B cell (primary cell): ENCODE data around the gene ERP44. TPM values are rescaled to one million over a fixed set of nuclear protein-coding genes. Genes with fewer than 3 reads are reported as not detected.

Source experiments
- ATAC-seq: fragments of 200-7000 bp; cut with Tn5 transposase; one replicate; pipeline ENCODE4 v1.10.0; 2021; ENCODE audit warnings: low read depth, mild to moderate bottlenecking, moderate number of reproducible peaks, moderate library complexity
- CTCF ChIA-PET: fragments of 350-600 bp; sonication (Branson Sonifier 250); formaldehyde crosslinking; loops from one replicate; lab custom pipeline; 2021; ENCODE audit warnings: antibody characterized with exemption, inconsistent platforms; lab: Charles Lee
- POLR2A ChIA-PET: fragments of 350-600 bp; sonication (Branson Sonifier 250); formaldehyde crosslinking; loops from one replicate; lab custom pipeline; 2021; ENCODE audit warnings: antibody characterized with exemption; lab: Charles Lee
- DNase-seq: peaks from one replicate; pipeline ENCODE4 v3.0.0; 2013
- H2AFZ ChIP-seq: 2 replicates; pipeline ENCODE4 v1.6.1; 2012; ENCODE audit warnings: mild to moderate bottlenecking, low read depth, low read length; ENCODE audit not compliant: insufficient read depth, poor library complexity, severe bottlenecking
- H3K27ac ChIP-seq, 2 donors: 1 replicate in 1 of 2; 2 replicates in 1 of 2; pipeline ENCODE4 v1.5.1; 2012 to 2013; ENCODE audit warnings: low read length in 2 of 2, mild to moderate bottlenecking in 2 of 2, moderate library complexity in 1 of 2
- H3K27me3 ChIP-seq, 4 experiments: fragments of 200-600 bp in 1 of 4; sonication (generic) in 1 of 4; replicated peaks in 1 of 4; 1 replicate in 2 of 4; 2 replicates in 2 of 4; pipeline versions ENCODE4 v1.6.1 to v1.7.0; 2013 to 2016; ENCODE audit warnings: low read length in 3 of 4, mild to moderate bottlenecking in 2 of 4, mixed read lengths in 1 of 4, moderate library complexity in 1 of 4; ENCODE audit not compliant: insufficient read depth in 4 of 4, control insufficient read depth in 3 of 4; ENCODE audit errors: control extremely low read depth in 1 of 4
- H3K36me3 ChIP-seq, 2 experiments: replicated peaks in 1 of 2; 1 replicate in 1 of 2; 2 replicates in 1 of 2; pipeline versions ENCODE4 v1.6.1 to v1.7.1; 2013; ENCODE audit warnings: low read length in 1 of 2; ENCODE audit not compliant: insufficient read depth in 2 of 2, control insufficient read depth in 1 of 2; ENCODE audit errors: control extremely low read depth in 1 of 2, extremely low read depth in 1 of 2
- H3K4me1 ChIP-seq, 2 donors: fragments of 200-600 bp in 1 of 2; sonication (generic) in 1 of 2; 1 replicate in 1 of 2; 2 replicates in 1 of 2; pipeline versions ENCODE4 v1.5.1 to v1.6.1; 2013 to 2017; ENCODE audit warnings: low read length in 2 of 2; ENCODE audit not compliant: control insufficient read depth in 2 of 2, insufficient read depth in 2 of 2
- H3K4me2 ChIP-seq: replicated peaks from 2 replicates; pipeline ENCODE3; 2012; ENCODE audit warnings: mild to moderate bottlenecking, low read depth, low read length; ENCODE audit not compliant: poor library complexity, severe bottlenecking
- H3K4me3 ChIP-seq, 5 experiments: fragments of 200-600 bp in 1 of 5; sonication (generic) in 1 of 5; 1 replicate in 3 of 5; 2 replicates in 2 of 5; pipeline versions ENCODE4 v1.5.1 to v1.7.0; 2011 to 2016; ENCODE audit warnings: low read length in 4 of 5, mild to moderate bottlenecking in 4 of 5, low read depth in 2 of 5, control low read depth in 1 of 5, moderate library complexity in 1 of 5; ENCODE audit not compliant: insufficient read depth in 1 of 5; ENCODE audit errors: control extremely low read depth in 1 of 5, extremely low read depth in 1 of 5
- H3K79me2 ChIP-seq: fragments of 200-600 bp; sonication (generic); one replicate; pipeline ENCODE4 v1.6.0; 2016; ENCODE audit warnings: low read length; ENCODE audit not compliant: control insufficient read depth, insufficient read depth
- H3K9ac ChIP-seq: fragments of 200-600 bp; sonication (generic); 2 replicates; pipeline ENCODE4 v1.6.1; 2017; ENCODE audit warnings: mild to moderate bottlenecking, low read length, moderate library complexity
- H3K9me3 ChIP-seq, 3 donors: one replicate each; pipeline versions ENCODE4 v1.6.1 to v1.7.1; 2013; ENCODE audit warnings: low read length in 2 of 3; ENCODE audit not compliant: control insufficient read depth in 2 of 3, insufficient read depth in 1 of 3; ENCODE audit errors: control extremely low read depth in 1 of 3
- H4K20me1 ChIP-seq: 2 replicates; pipeline ENCODE4 v1.6.0; 2012; ENCODE audit warnings: mild to moderate bottlenecking, low read length; ENCODE audit not compliant: insufficient read depth, control insufficient read depth, poor library complexity, severe bottlenecking
- H3K27ac Mint-ChIP-seq: one replicate; pipeline ENCODE4 v1.8.0; 2021; ENCODE audit warnings: mixed read lengths
- H3K27me3 Mint-ChIP-seq: one replicate; pipeline ENCODE4 v1.8.0; 2021; ENCODE audit warnings: mixed read lengths
- H3K4me1 Mint-ChIP-seq: one replicate; pipeline ENCODE4 v1.8.0; 2021; ENCODE audit warnings: mixed read lengths
- H3K4me3 Mint-ChIP-seq: one replicate; pipeline ENCODE4 v1.8.0; 2021; ENCODE audit warnings: mixed read lengths
- H3K9me3 Mint-ChIP-seq: one replicate; pipeline ENCODE4 v1.8.0; 2022; ENCODE audit warnings: mixed read lengths; ENCODE audit not compliant: insufficient read depth
- CTCF ChIP-seq: fragments of 200-600 bp; IDR thresholded peaks from one replicate; pipeline ENCODE4 v1.8.0; 2022; ENCODE audit warnings: antibody characterized with exemption, mild to moderate bottlenecking
- EZH2 ChIP-seq: IDR thresholded peaks from 2 replicates; pipeline ENCODE4 v1.6.1; 2012; ENCODE audit warnings: borderline replicate concordance, low read depth, mild to moderate bottlenecking, moderate library complexity, low read length; ENCODE audit not compliant: insufficient read depth, poor library complexity, severe bottlenecking
- WGBS: methylation state at CpG from one replicate; pipeline ENCODE4 v1.1.5; 2013; ENCODE audit warnings: missing lambda C conversion rate; ENCODE audit not compliant: insufficient coverage; 5-methylcytosine and 5-hydroxymethylcytosine counted together
- intact Hi-C: fragments of 100-400 bp; cut with micrococcal nuclease; formaldehyde crosslinking; loops from one replicate; pipeline ENCODE4 v1.10.0; 2022
- polyA plus RNA-seq: library from polyadenylated mRNA; depleted of rRNA; stranded (reverse); fragments of >200 nt; gene quantifications from 2 replicates; pipeline ENCODE4 v1.2.3, GENCODE V29; 2012
- total RNA-seq, 2 donors: library from RNA; stranded (reverse); fragments of 120-200 nt in 1 of 2; gene quantifications; 1 replicate in 1 of 2; 2 replicates in 1 of 2; pipeline versions ENCODE4 v1.2.3 to v1.2.4, GENCODE V29; 2013 to 2022

Gene ERP44
- total and polyA plus RNA-seq, 2 donors (not counting 1 experiment from before 2014, with no cell fraction given), result 10.5 to 18.4 TPM

- Histone ChIP-seq H4K20me1 (peaks cover 4% of the 10 kb centered on the region), H3K9me3 (no peaks in the 10 kb centered on the region), H3K4me1 (no peaks in the 10 kb centered on the region), H3K79me2 (peaks cover 8% of the 10 kb centered on the region), H3K4me3 (no peak overlapping the region), H3K27ac (no peak overlapping the region), H3K27me3 (no peaks in the 10 kb centered on the region), H3K36me3 (peaks cover 0 to 11% of the 10 kb centered on the region in 2 experiments), H3K4me2 (no peak overlapping the region), H2AFZ (no peak overlapping the region), H3K9ac (no peak overlapping the region)
- TF ChIP-seq EZH2 (no peak), CTCF (no peak)
- ATAC-seq, result no peak
- H3K4me1 Mint-ChIP-seq, result no peaks in the 10 kb centered on the region
- intact Hi-C loops, result no loop called here
- no peaks in the 10 kb centered on the region for H3K9me3 Mint-ChIP-seq
- no CpG with 5 or more reads among the region's 2 CpGs for WGBS
- no peak overlapping the region for H3K27ac Mint-ChIP-seq
- no peak overlapping the region for H3K4me3 Mint-ChIP-seq
- DNase-seq, result no peak
- no peaks in the 10 kb centered on the region for H3K27me3 Mint-ChIP-seq
- CTCF ChIA-PET, result interaction anchor here (0.7 kb wide), 1 partner anchor 11 kb away, joined by 4 read pairs; no protein-coding TSS in a partner anchor
- POLR2A ChIA-PET, result no interaction called here
Measured at GRCh38 chr9:99948482-99948881, 150.3 kb downstream of the ERP44 start.

GRCh38 chr9:99947395-99947794 is 151.4 kb downstream of the ERP44 start:
- no peak overlapping the region for H3K27ac Mint-ChIP-seq
- CTCF ChIA-PET, result no interaction called here
- no peaks in the 10 kb centered on the region for H3K9me3 Mint-ChIP-seq
- H3K4me3 ChIP-seq, result no peak overlapping the region
- intact Hi-C loops, result no loop called here
- DNase-seq (no peak), ATAC-seq (no peak)
- no peak for TF ChIP-seq CTCF
- no peak for TF ChIP-seq EZH2
- H4K20me1 ChIP-seq, result peaks cover 4% of the 10 kb centered on the region
- no peak overlapping the region for H3K27ac ChIP-seq
- POLR2A ChIA-PET, result no interaction called here
- peaks cover 0 to 3% (median 0%) of the 10 kb centered on the region in 3 donors for H3K9me3 ChIP-seq
- peaks cover 8% of the 10 kb centered on the region for H3K79me2 ChIP-seq
- WGBS, result 100% methylated on average over 1 of the region's 3 CpGs
- H3K4me2 ChIP-seq, result no peak overlapping the region
- H3K27me3 Mint-ChIP-seq, result no peaks in the 10 kb centered on the region
- no peak overlapping the region for H3K4me3 Mint-ChIP-seq
- no peaks in the 10 kb centered on the region for H3K27me3 ChIP-seq
- H3K4me1 Mint-ChIP-seq, result peaks cover 2% of the 10 kb centered on the region
- no peaks in the 10 kb centered on the region for H3K4me1 ChIP-seq
- H3K9ac ChIP-seq, result no peak overlapping the region
- no peak overlapping the region for H2AFZ ChIP-seq
- peaks cover 0 to 11% of the 10 kb centered on the region in 2 experiments for H3K36me3 ChIP-seq
